Esophagus muscularis mucosa (tissue), 3 donors: ENCODE data around the gene RNGTT.
"Not testable (repeated sequence)": the region's sequence is repeated elsewhere in the genome, so short reads cannot be mapped to it uniquely, and the experiment has no call there.

Experiments used
- POLR2A ChIP-seq: fragments of 450-650 bp; IDR thresholded peaks from one replicate; pipeline ENCODE4 v1.6.1; 2017; ENCODE audit warnings: antibody characterized with exemption, moderate library complexity, mild to moderate bottlenecking, low read depth
- TF ChIP-seq, protein P1 (sequence below), 3 experiments: fragments of 200-600 bp in 2 of 3; fragments of 450-650 bp in 1 of 3; sonication (generic) in 2 of 3; IDR thresholded peaks; one replicate each; pipeline ENCODE4 v1.5.1; 2017 to 2019; ENCODE audit warnings: antibody characterized with exemption in 3 of 3, mild to moderate bottlenecking in 2 of 3, moderate library complexity in 1 of 3

DNA sequence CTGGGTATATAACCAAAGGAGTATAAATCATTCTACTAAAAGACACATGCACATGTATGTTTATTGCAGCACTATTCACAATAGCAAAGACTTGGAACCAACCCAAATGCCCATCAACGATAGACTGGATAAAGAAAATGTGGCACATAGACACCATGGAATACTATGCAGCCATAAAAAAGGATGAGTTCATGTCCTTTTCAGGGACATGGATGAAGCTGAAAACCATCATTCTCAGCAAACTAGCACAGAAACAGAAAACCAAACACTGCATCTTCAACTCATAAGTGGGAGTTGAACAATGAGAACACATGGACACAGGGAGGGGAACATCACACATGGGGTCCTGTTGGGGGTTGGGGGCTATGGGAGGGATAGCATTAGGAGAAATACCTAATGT, 130.3 kb downstream of the RNGTT start:
- TF ChIP-seq, protein P1, sequence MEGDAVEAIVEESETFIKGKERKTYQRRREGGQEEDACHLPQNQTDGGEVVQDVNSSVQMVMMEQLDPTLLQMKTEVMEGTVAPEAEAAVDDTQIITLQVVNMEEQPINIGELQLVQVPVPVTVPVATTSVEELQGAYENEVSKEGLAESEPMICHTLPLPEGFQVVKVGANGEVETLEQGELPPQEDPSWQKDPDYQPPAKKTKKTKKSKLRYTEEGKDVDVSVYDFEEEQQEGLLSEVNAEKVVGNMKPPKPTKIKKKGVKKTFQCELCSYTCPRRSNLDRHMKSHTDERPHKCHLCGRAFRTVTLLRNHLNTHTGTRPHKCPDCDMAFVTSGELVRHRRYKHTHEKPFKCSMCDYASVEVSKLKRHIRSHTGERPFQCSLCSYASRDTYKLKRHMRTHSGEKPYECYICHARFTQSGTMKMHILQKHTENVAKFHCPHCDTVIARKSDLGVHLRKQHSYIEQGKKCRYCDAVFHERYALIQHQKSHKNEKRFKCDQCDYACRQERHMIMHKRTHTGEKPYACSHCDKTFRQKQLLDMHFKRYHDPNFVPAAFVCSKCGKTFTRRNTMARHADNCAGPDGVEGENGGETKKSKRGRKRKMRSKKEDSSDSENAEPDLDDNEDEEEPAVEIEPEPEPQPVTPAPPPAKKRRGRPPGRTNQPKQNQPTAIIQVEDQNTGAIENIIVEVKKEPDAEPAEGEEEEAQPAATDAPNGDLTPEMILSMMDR (IDR thresholded peaks at IDR 0.05): not testable (repeated sequence)
- not testable (repeated sequence) for TF ChIP-seq POLR2A
